Stomach (tissue), 4 donors: ENCODE data around the gene ABHD4.

ENCODE experiments used
- EP300 ChIP-seq: sonication (generic); formaldehyde crosslinking; IDR thresholded peaks from one replicate; pipeline ENCODE4 v1.6.1; 2017; ENCODE audit warnings: antibody characterized with exemption
- TF ChIP-seq, protein P1 (sequence below), 7 experiments: fragments of 450-650 bp in 4 of 7; fragments of 200-600 bp in 3 of 7; sonication (generic) in 3 of 7; IDR thresholded peaks; one replicate each; pipeline ENCODE4 v1.5.1; 2016 to 2019; ENCODE audit warnings: antibody characterized with exemption in 7 of 7, control low read depth in 2 of 7, mild to moderate bottlenecking in 1 of 7

DNA sequence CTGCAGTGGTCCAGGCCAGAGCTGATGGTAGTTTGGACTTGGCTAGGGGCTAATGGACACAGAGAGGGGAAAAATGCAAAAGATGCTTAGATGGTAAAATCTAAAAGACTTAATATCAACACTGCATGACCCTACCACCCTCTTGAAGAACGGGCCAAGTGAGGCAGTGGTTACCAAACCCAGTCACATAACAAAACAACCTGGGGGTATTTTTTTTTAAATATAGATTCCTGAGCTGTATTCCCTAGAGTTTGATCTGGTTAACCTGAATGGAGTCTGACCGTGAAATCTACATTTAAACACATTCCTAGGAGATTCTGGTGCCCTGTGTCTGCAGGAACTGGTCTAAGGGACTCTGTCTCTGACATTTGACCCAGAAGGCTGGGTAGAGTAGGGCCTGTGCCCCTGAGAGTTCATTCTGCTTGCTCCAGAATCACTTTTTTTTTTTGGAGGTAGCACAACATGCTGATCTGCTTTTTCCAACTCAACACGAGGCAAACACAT is 15.7 kb downstream of the ABHD4 start:
- no peak for TF ChIP-seq EP300
- TF ChIP-seq, protein P1, sequence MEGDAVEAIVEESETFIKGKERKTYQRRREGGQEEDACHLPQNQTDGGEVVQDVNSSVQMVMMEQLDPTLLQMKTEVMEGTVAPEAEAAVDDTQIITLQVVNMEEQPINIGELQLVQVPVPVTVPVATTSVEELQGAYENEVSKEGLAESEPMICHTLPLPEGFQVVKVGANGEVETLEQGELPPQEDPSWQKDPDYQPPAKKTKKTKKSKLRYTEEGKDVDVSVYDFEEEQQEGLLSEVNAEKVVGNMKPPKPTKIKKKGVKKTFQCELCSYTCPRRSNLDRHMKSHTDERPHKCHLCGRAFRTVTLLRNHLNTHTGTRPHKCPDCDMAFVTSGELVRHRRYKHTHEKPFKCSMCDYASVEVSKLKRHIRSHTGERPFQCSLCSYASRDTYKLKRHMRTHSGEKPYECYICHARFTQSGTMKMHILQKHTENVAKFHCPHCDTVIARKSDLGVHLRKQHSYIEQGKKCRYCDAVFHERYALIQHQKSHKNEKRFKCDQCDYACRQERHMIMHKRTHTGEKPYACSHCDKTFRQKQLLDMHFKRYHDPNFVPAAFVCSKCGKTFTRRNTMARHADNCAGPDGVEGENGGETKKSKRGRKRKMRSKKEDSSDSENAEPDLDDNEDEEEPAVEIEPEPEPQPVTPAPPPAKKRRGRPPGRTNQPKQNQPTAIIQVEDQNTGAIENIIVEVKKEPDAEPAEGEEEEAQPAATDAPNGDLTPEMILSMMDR (IDR thresholded peaks at IDR 0.05) = no peak
